HepG2 (cell line): ENCODE results near the gene TEF. TPM values are rescaled to one million over a fixed set of nuclear protein-coding genes. Genes with fewer than 3 reads are reported as not detected.

Source experiments
- AHR ChIP-seq: IDR thresholded peaks from 2 replicates; pipeline ENCODE4 v1.6.1; 2018; ENCODE audit warnings: missing genetic modification reagents, missing compliant biosample characterization
- FOXA3 ChIP-seq: IDR thresholded peaks from 2 replicates; pipeline ENCODE4 v1.6.1; 2016; ENCODE audit warnings: missing genetic modification reagents, missing compliant biosample characterization
- FOXC1 ChIP-seq: sonication (generic); formaldehyde crosslinking; IDR thresholded peaks from 2 replicates; pipeline ENCODE4 v1.8.0; 2022; ENCODE audit warnings: mild to moderate bottlenecking, missing genetic modification reagents, borderline replicate concordance
- FOXM1 ChIP-seq: sonication (generic); formaldehyde crosslinking; IDR thresholded peaks from 2 replicates; pipeline ENCODE4 v1.5.0; 2020; ENCODE audit warnings: missing genetic modification reagents
- IKZF4 ChIP-seq: sonication (generic); formaldehyde crosslinking; IDR thresholded peaks from 2 replicates; pipeline ENCODE4 v1.5.1; 2020; ENCODE audit warnings: borderline replicate concordance, mild to moderate bottlenecking, low read depth, missing genetic modification reagents; ENCODE audit errors: not compliant biosample characterization
- MAFF ChIP-seq: IDR thresholded peaks from 2 replicates; pipeline ENCODE4 v1.6.1; 2011; ENCODE audit warnings: low read depth, low read length, improper control_type of control experiment
- MAFG ChIP-seq: sonication (generic); formaldehyde crosslinking; IDR thresholded peaks from 2 replicates; pipeline ENCODE4 v1.5.1; 2020; ENCODE audit warnings: mild to moderate bottlenecking, missing genetic modification reagents
- MEF2D ChIP-seq: sonication (generic); formaldehyde crosslinking; IDR thresholded peaks from 2 replicates; pipeline ENCODE4 v1.5.1; 2020; ENCODE audit warnings: mild to moderate bottlenecking, missing genetic modification reagents
- RCOR2 ChIP-seq: IDR thresholded peaks from 2 replicates; pipeline ENCODE4 v1.6.1; 2016; ENCODE audit warnings: missing biosample characterization, missing genetic modification reagents
- RFX1 ChIP-seq: fragments of 450-650 bp; IDR thresholded peaks from 2 replicates; pipeline ENCODE4 v1.6.1; 2017
- SIX1 ChIP-seq: sonication (generic); formaldehyde crosslinking; IDR thresholded peaks from 2 replicates; pipeline ENCODE4 v1.4.0; 2020; ENCODE audit warnings: missing genetic modification reagents, borderline replicate concordance
- SMARCE1 ChIP-seq: fragments of 450-650 bp; IDR thresholded peaks from 2 replicates; pipeline ENCODE4 v1.6.1; 2017; ENCODE audit warnings: borderline replicate concordance
- TOPORS ChIP-seq: sonication (generic); formaldehyde crosslinking; IDR thresholded peaks from 2 replicates; pipeline ENCODE4 v1.8.0; 2023; ENCODE audit warnings: mild to moderate bottlenecking, missing genetic modification reagents
- ZBTB10 ChIP-seq: sonication (generic); formaldehyde crosslinking; IDR thresholded peaks from 2 replicates; pipeline ENCODE4 v1.4.0; 2020; ENCODE audit warnings: missing genetic modification reagents, borderline replicate concordance
- ZC3H13 ChIP-seq: sonication (generic); formaldehyde crosslinking; IDR thresholded peaks from 2 replicates; pipeline ENCODE4 v1.8.1; 2023; ENCODE audit warnings: mild to moderate bottlenecking, missing genetic modification reagents, moderate library complexity
- ZC3H4 ChIP-seq: sonication (generic); formaldehyde crosslinking; IDR thresholded peaks from 2 replicates; pipeline ENCODE4 v1.4.0; 2020; ENCODE audit warnings: missing genetic modification reagents, borderline replicate concordance
- ZGPAT ChIP-seq: IDR thresholded peaks from 2 replicates; pipeline ENCODE4 v1.6.1; 2016; ENCODE audit warnings: mild to moderate bottlenecking
- ZNF124 ChIP-seq: sonication (generic); formaldehyde crosslinking; IDR thresholded peaks from 2 replicates; pipeline ENCODE4 v1.4.0; 2020; ENCODE audit warnings: missing genetic modification reagents
- ZNF180 ChIP-seq: sonication (generic); formaldehyde crosslinking; IDR thresholded peaks from 2 replicates; pipeline ENCODE4 v1.4.0; 2020; ENCODE audit warnings: low read depth, missing genetic modification reagents, borderline replicate concordance
- ZNF326 ChIP-seq: sonication (generic); formaldehyde crosslinking; IDR thresholded peaks from 2 replicates; pipeline ENCODE4 v1.4.0; 2020; ENCODE audit warnings: missing genetic modification reagents, borderline replicate concordance
- ZNF44 ChIP-seq: sonication (generic); formaldehyde crosslinking; IDR thresholded peaks from 2 replicates; pipeline ENCODE4 v1.5.1; 2020; ENCODE audit warnings: mild to moderate bottlenecking, missing genetic modification reagents
- ZNF510 ChIP-seq: sonication (generic); formaldehyde crosslinking; IDR thresholded peaks from 2 replicates; pipeline ENCODE4 v1.4.0; 2020; ENCODE audit warnings: low read depth, mild to moderate bottlenecking, missing genetic modification reagents
- ZNF557 ChIP-seq: sonication (generic); formaldehyde crosslinking; IDR thresholded peaks from 2 replicates; pipeline ENCODE4 v1.4.0; 2020; ENCODE audit warnings: missing genetic modification reagents
- ZNF790 ChIP-seq: sonication (generic); formaldehyde crosslinking; IDR thresholded peaks from 2 replicates; pipeline ENCODE4 v1.8.0; 2022; ENCODE audit warnings: missing genetic modification reagents, mild to moderate bottlenecking, borderline replicate concordance
- ZNF891 ChIP-seq: sonication (generic); formaldehyde crosslinking; IDR thresholded peaks from 2 replicates; pipeline ENCODE4 v1.5.0; 2020; ENCODE audit warnings: mild to moderate bottlenecking, missing genetic modification reagents
- ZSCAN20 ChIP-seq: sonication (generic); formaldehyde crosslinking; IDR thresholded peaks from 2 replicates; pipeline ENCODE4 v1.4.0; 2020; ENCODE audit warnings: missing genetic modification reagents, mild to moderate bottlenecking, borderline replicate concordance
- polyA plus RNA-seq, 8 experiments: library from polyadenylated mRNA; depleted of rRNA in 3 of 8; stranded (reverse) in 7 of 8; unstranded in 1 of 8; fragments of >200 nt; fragmentation: Illumina TruSeq in 4 of 8; extraction: Trizol in 4 of 8; gene quantifications; 2 replicates each; pipeline versions ENCODE4 v1.2.1 to v1.2.3, GENCODE V29; 2011 to 2016; ENCODE audit warnings: low read depth in 4 of 8, missing spikeins in 1 of 8, mixed read lengths in 1 of 8; ENCODE audit not compliant: insufficient read depth in 1 of 8
- total RNA-seq, 5 experiments: library from RNA; depleted of rRNA; stranded (reverse); fragments of >200 nt; fragmentation: Illumina TruSeq; extraction: Trizol; gene quantifications; 2 replicates each; pipeline ENCODE4 v1.2.3, GENCODE V29; 2016; ENCODE audit warnings: low read depth in 1 of 5

Gene TEF
- total and polyA plus RNA-seq, 2 of the 13 experiments (the other 11 are each of a cell fraction or from before 2014, with no cell fraction given) = 7.6 to 11.2 TPM

- TF ChIP-seq IKZF4 (CRISPR knock-in tag) = no peak
- TF ChIP-seq ZNF557 = peak; percentile 19; the same call in 1 of the 2 replicates
- TF ChIP-seq MEF2D (CRISPR knock-in tag) = no peak
- TF ChIP-seq SIX1 (CRISPR knock-in tag) = no peak
- no peak for TF ChIP-seq RCOR2 (CRISPR knock-in tag)
- TF ChIP-seq ZNF326 (CRISPR knock-in tag) = no peak
- TF ChIP-seq FOXC1 (CRISPR knock-in tag) = no peak; the same call in 1 of the 2 replicates
- TF ChIP-seq FOXM1 (CRISPR knock-in tag) = no peak
- no peak for TF ChIP-seq ZNF510
- TF ChIP-seq ZNF124 (CRISPR knock-in tag) = no peak
- no peak for TF ChIP-seq ZNF44 (CRISPR knock-in tag)
- peak; percentile 33 for TF ChIP-seq ZC3H4 (CRISPR knock-in tag)
- no peak for TF ChIP-seq MAFG
- TF ChIP-seq ZNF790 (CRISPR knock-in tag) = 0 out of 2 replicates have a peak, but pooled peaks have one; percentile 35
- TF ChIP-seq ZNF180 (CRISPR knock-in tag) = no peak
- no peak; the same call in 1 of the 2 replicates for TF ChIP-seq ZNF891 (CRISPR knock-in tag)
- no peak for TF ChIP-seq ZBTB10 (CRISPR knock-in tag)
- no peak for TF ChIP-seq RFX1
- no peak for TF ChIP-seq ZSCAN20 (CRISPR knock-in tag)
- TF ChIP-seq TOPORS = peak; percentile 18; the same call in 1 of the 2 replicates
- no peak for TF ChIP-seq AHR (CRISPR knock-in tag)
- TF ChIP-seq FOXA3 (CRISPR knock-in tag) = peak; percentile 11; the same call in 1 of the 2 replicates
- TF ChIP-seq MAFF = no peak
- peak; percentile 30; the same call in 1 of the 2 replicates for TF ChIP-seq ZC3H13 (CRISPR knock-in tag)
- no peak for TF ChIP-seq ZGPAT (CRISPR knock-in tag)
- TF ChIP-seq SMARCE1 = no peak
Observed at GRCh38 chr22:41447435-41448188, 65.9 kb downstream of the TEF start (continued).
